Upper lobe of right lung (tissue), 1 donor: Measurements from ENCODE around the gene AOAH. TPM values are rescaled to one million over a fixed set of nuclear protein-coding genes. Genes with fewer than 3 reads are reported as not detected.
A peak's percentile ranks its signal among the peaks of the same experiment; 100 is the strongest.

Source experiments
- ATAC-seq: fragments of 200-7000 bp; cut with Tn5 transposase; one replicate; pipeline ENCODE4 v1.9.1; 2020; ENCODE audit warnings: mild to moderate bottlenecking, moderate library complexity
- DNase-seq: peaks from one replicate; pipeline ENCODE4 v3.0.0-alpha.2; 2020
- H3K27ac ChIP-seq: fragments of 200-600 bp; one replicate; pipeline ENCODE4 v1.8.0; 2022
- H3K27me3 ChIP-seq: fragments of 200-600 bp; one replicate; pipeline ENCODE4 v1.8.0; 2022; ENCODE audit warnings: mild to moderate bottlenecking
- H3K36me3 ChIP-seq: fragments of 200-600 bp; one replicate; pipeline ENCODE4 v1.8.0; 2022
- H3K4me1 ChIP-seq: fragments of 200-600 bp; one replicate; pipeline ENCODE4 v1.8.0; 2022
- H3K4me3 ChIP-seq: fragments of 200-600 bp; one replicate; pipeline ENCODE4 v1.8.0; 2022; ENCODE audit warnings: mild to moderate bottlenecking
- H3K9me3 ChIP-seq: fragments of 200-600 bp; one replicate; pipeline ENCODE4 v1.8.0; 2022
- intact Hi-C: fragments of 100-400 bp; cut with DNase I; formaldehyde crosslinking; loops from one replicate; pipeline ENCODE4 v1.11.0; 2022
- total RNA-seq: library from RNA; stranded (reverse); fragmentation: NEBNext Ultra II Directional; extraction: Animal tissue kit (Norgen Biotek cat#: 25700); gene quantifications from one replicate; pipeline ENCODE4 v1.2.1, GENCODE V29; 2021
- TF ChIP-seq, protein P1 (sequence below): fragments of 200-600 bp; IDR thresholded peaks from one replicate; pipeline ENCODE4 v1.8.0; 2022; ENCODE audit warnings: antibody characterized with exemption
- donor health status: DM: no; HTN: yes; CAD: no; lungs with severe emphysema.

The AOAH gene
- total RNA-seq, 1 donor from 2014 or later: 20.8 TPM

DNA sequence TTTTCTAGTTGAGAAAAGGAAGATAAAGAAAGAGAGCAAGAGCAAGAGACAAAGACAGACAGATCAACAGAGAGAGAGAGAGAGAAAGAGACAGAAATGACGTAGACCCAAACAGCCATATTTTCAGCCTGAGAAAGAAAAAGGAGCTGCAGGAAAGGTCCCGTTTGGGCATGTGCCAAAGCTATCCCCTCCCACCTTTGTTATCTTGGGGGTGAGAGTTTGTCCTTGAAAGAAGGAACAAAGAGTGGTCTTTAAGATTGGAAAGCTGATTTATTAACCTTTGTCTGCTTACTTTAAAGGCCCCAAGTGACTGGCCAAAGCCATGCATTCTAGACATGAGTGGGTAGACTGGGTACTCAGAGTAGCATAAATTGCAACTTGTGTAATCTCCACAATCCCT, 98.2 kb downstream of the AOAH start:
- Histone ChIP-seq H3K4me3 (no peak overlapping the region), H3K9me3 (no peaks in the 10 kb centered on the region), H3K27ac (no peak overlapping the region), H3K27me3 (no peaks in the 10 kb centered on the region), H3K4me1 (no peaks in the 10 kb centered on the region), H3K36me3 (no peaks in the 10 kb centered on the region)
- DNase-seq (no peak), ATAC-seq (no peak)
- TF ChIP-seq, protein P1, sequence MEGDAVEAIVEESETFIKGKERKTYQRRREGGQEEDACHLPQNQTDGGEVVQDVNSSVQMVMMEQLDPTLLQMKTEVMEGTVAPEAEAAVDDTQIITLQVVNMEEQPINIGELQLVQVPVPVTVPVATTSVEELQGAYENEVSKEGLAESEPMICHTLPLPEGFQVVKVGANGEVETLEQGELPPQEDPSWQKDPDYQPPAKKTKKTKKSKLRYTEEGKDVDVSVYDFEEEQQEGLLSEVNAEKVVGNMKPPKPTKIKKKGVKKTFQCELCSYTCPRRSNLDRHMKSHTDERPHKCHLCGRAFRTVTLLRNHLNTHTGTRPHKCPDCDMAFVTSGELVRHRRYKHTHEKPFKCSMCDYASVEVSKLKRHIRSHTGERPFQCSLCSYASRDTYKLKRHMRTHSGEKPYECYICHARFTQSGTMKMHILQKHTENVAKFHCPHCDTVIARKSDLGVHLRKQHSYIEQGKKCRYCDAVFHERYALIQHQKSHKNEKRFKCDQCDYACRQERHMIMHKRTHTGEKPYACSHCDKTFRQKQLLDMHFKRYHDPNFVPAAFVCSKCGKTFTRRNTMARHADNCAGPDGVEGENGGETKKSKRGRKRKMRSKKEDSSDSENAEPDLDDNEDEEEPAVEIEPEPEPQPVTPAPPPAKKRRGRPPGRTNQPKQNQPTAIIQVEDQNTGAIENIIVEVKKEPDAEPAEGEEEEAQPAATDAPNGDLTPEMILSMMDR: no peak
- intact Hi-C loops: no loop called here

DNA sequence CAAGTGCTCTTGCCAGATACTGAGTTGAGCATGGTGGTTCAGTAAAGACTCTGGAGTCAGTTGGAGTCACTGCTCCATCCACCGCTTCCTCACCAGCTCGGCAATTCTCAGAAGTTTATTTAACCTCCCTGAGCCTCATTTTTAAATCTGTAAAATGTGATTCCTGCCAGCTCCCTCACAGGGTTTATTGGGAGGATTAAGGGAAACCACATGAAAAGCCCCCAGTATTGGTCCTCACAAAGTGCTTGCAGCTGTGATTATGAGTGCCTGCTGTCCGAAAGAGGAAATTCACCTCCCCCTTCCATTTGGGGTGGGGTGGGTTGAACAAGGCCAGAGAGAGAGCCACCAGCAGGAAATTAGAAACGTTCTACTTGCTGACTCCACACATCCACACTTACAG, 99.0 kb downstream of the AOAH start:
- TF ChIP-seq, protein P1: no peak
- H3K4me1 ChIP-seq: no peaks in the 10 kb centered on the region
- H3K4me3 ChIP-seq: no peak overlapping the region
- H3K27ac ChIP-seq: no peak overlapping the region
- DNase-seq (no peak), ATAC-seq (peak; percentile 46)
- no peaks in the 10 kb centered on the region for H3K36me3 ChIP-seq
- H3K9me3 ChIP-seq: no peaks in the 10 kb centered on the region
- intact Hi-C loops: no loop called here
- H3K27me3 ChIP-seq: no peaks in the 10 kb centered on the region

DNA sequence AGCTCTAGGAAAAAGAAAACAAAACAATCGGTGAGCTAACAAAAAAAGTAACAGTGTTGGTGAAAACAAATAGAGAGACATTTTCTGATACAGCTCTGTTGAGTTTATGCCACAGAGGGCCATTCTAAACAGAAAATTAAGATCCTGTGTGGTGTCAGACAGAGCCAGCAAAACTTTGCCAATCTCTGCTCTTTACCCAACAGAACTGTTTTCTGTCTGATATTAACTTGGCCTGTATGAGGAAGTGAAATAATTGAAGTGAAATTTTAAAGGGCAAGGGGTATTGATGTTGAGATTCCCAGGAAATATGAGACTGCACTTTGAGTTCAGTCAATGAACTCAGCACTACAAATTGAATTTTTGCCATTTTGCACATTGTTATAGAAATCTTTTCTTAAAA, 101.0 kb downstream of the AOAH start:
- no peaks in the 10 kb centered on the region for H3K36me3 ChIP-seq
- ATAC-seq (peak; percentile 72), DNase-seq (no peak)
- no peaks in the 10 kb centered on the region for H3K4me1 ChIP-seq
- H3K4me3 ChIP-seq: no peak overlapping the region
- TF ChIP-seq, protein P1: no peak
- H3K27me3 ChIP-seq: no peaks in the 10 kb centered on the region
- intact Hi-C loops: no loop called here
- no peak overlapping the region for H3K27ac ChIP-seq
- no peaks in the 10 kb centered on the region for H3K9me3 ChIP-seq

GRCh38 chr7:36621396-36621795, 102.9 kb downstream of the AOAH start:
- no peak overlapping the region for H3K4me3 ChIP-seq
- no peaks in the 10 kb centered on the region for H3K27me3 ChIP-seq
- ATAC-seq (no peak), DNase-seq (no peak)
- intact Hi-C loops: no loop called here
- H3K4me1 ChIP-seq: no peaks in the 10 kb centered on the region
- H3K36me3 ChIP-seq: no peaks in the 10 kb centered on the region
- H3K27ac ChIP-seq: no peak overlapping the region
- TF ChIP-seq, protein P1: no peak
- no peaks in the 10 kb centered on the region for H3K9me3 ChIP-seq

- DNase-seq (no peak), ATAC-seq (no peak)
- peaks cover 6% of the 10 kb centered on the region for H3K36me3 ChIP-seq
- no peak overlapping the region for H3K4me3 ChIP-seq
- TF ChIP-seq, protein P1: no peak
- H3K4me1 ChIP-seq: no peaks in the 10 kb centered on the region
- H3K9me3 ChIP-seq: no peaks in the 10 kb centered on the region
- intact Hi-C loops: no loop called here
- H3K27me3 ChIP-seq: no peaks in the 10 kb centered on the region
- H3K27ac ChIP-seq: no peak overlapping the region
Observed at GRCh38 chr7:36620166-36620708, 104.1 kb downstream of the AOAH start.

DNA sequence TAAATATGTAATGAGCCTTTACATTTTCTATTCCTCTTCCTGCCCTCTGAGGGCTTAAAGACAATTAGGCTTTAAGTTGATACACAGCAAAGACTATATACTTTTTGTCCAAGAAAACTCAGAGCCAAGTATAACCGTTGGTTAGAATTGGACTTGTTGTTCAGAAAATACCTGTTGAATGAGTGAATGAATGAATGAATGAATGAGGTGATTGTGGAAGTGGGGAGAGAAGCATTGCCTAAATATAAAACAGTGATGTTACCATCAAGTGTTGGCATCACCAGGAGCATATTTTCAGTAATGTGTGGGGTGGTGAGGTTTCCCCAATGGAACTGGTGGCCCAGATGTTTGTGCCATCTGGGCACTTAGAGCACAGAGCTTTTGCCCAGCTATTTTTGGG, 106.9 kb downstream of the AOAH start:
- TF ChIP-seq, protein P1: no peak
- intact Hi-C loops: no loop called here

More for the DNA sequence above, 106.9 kb downstream of the AOAH start:
- H3K27me3 ChIP-seq: no peaks in the 10 kb centered on the region
- peaks cover 6% of the 10 kb centered on the region for H3K36me3 ChIP-seq
- no peak for ATAC-seq
- H3K4me3 ChIP-seq: no peak overlapping the region
- no peak for DNase-seq
- H3K9me3 ChIP-seq: no peaks in the 10 kb centered on the region
- no peak overlapping the region for H3K27ac ChIP-seq
- H3K4me1 ChIP-seq: no peaks in the 10 kb centered on the region
